Osteocyte (in vitro differentiated cells): Measurements from ENCODE around the gene TMEM50A. TPM values are rescaled to one million over a fixed set of nuclear protein-coding genes. Genes with fewer than 3 reads are reported as not detected.
A peak's percentile ranks its signal among the peaks of the same experiment; 100 is the strongest.
"Not testable (repeated sequence)": the region's sequence is repeated elsewhere in the genome, so short reads cannot be mapped to it uniquely, and the experiment has no call there.

Source experiments
- DNase-seq: peaks from one replicate; pipeline ENCODE4 v3.0.0; 2021; ENCODE audit warnings: mixed read lengths; ENCODE audit not compliant: unreplicated experiment; ENCODE audit errors: extremely low spot score
- H3K27ac Mint-ChIP-seq: one replicate; pipeline ENCODE4 v1.8.0; 2021; ENCODE audit warnings: mild to moderate bottlenecking, mixed read lengths; ENCODE audit not compliant: unreplicated experiment
- H3K27me3 Mint-ChIP-seq: one replicate; pipeline ENCODE4 v1.8.0; 2021; ENCODE audit warnings: mixed read lengths; ENCODE audit not compliant: unreplicated experiment
- H3K36me3 Mint-ChIP-seq: one replicate; pipeline ENCODE4 v1.8.0; 2021; ENCODE audit warnings: mixed read lengths; ENCODE audit not compliant: unreplicated experiment
- H3K4me1 Mint-ChIP-seq: one replicate; pipeline ENCODE4 v1.8.0; 2021; ENCODE audit warnings: mixed read lengths; ENCODE audit not compliant: unreplicated experiment
- H3K4me3 Mint-ChIP-seq: one replicate; pipeline ENCODE4 v1.8.0; 2021; ENCODE audit warnings: mild to moderate bottlenecking, moderate library complexity, mixed read lengths; ENCODE audit not compliant: unreplicated experiment
- H3K9me3 Mint-ChIP-seq: one replicate; pipeline ENCODE4 v1.8.0; 2021; ENCODE audit warnings: mixed read lengths; ENCODE audit not compliant: unreplicated experiment
- CTCF ChIP-seq: fragments of 200-600 bp; sonication (generic); IDR thresholded peaks from 2 replicates; pipeline ENCODE4 v1.5.0; 2021; ENCODE audit warnings: antibody characterized with exemption, mild to moderate bottlenecking, moderate library complexity
- long read RNA-seq: library from polyadenylated mRNA; unstranded; transcript quantifications from one replicate; pipeline ENCODE4 v2.0.0, GENCODE V29; 2021
- total RNA-seq: library from RNA; stranded (reverse); gene quantifications from 2 replicates; pipeline ENCODE4 v1.2.1, GENCODE V29; 2021

TMEM50A gene
- total RNA-seq, result 142 and 147 TPM in 2 replicates
- long read RNA-seq, transcript TMEM50A-201 (7 exons, 2,683 nt), result major isoform, 511 of 577 reads
- long read RNA-seq, transcript TMEM50A-203 (6 exons, 1,102 nt), result minor isoform, 14 of 577 reads
- long read RNA-seq, transcript TMEM50A-206 (6 exons, 776 nt), result minor isoform, 7 of 577 reads
- long read RNA-seq, partial matches to known transcripts, result 8 of 577 reads
- long read RNA-seq, other reads (novel, unspliced or antisense), result 36 of 577 reads

- H3K27ac Mint-ChIP-seq, result peak within 1 kb of the TSS; percentile 94
- peaks cover 7% of the 10 kb centered on the region for H3K36me3 Mint-ChIP-seq
- peak within 1 kb of the TSS; percentile 89 for H3K4me3 Mint-ChIP-seq
- H3K9me3 Mint-ChIP-seq, result no peaks in the 10 kb centered on the region
- no peaks in the 10 kb centered on the region for H3K27me3 Mint-ChIP-seq
- no peak for TF ChIP-seq CTCF
- DNase-seq, result peak; percentile 98
- H3K4me1 Mint-ChIP-seq, result peaks cover 35% of the 10 kb centered on the region
These were observed at the start of gene TMEM50A for GRCh38 chr1:25338188-25338981. Gene TMEM50A, plus strand, starts transcription at chr1:25338334. Its CDS starts 2,153 bp downstream, at chr1:25340487.

GRCh38 chr1:25288573-25289101 is 49.5 kb upstream of the TMEM50A start:
- H3K9me3 Mint-ChIP-seq, DNase-seq, H3K27me3 Mint-ChIP-seq, H3K27ac Mint-ChIP-seq, H3K36me3 Mint-ChIP-seq, H3K4me1 Mint-ChIP-seq, H3K4me3 Mint-ChIP-seq: not testable (repeated sequence)

GRCh38 chr1:25290043-25290442 is 48.1 kb upstream of the TMEM50A start:
- not testable (repeated sequence) for H3K4me3 Mint-ChIP-seq, H3K9me3 Mint-ChIP-seq, H3K4me1 Mint-ChIP-seq, H3K27me3 Mint-ChIP-seq, H3K27ac Mint-ChIP-seq, H3K36me3 Mint-ChIP-seq, DNase-seq
- peak; percentile 16 for TF ChIP-seq CTCF

- H3K36me3 Mint-ChIP-seq, H3K27me3 Mint-ChIP-seq, DNase-seq, H3K4me1 Mint-ChIP-seq, H3K9me3 Mint-ChIP-seq, H3K27ac Mint-ChIP-seq, H3K4me3 Mint-ChIP-seq: not testable (repeated sequence)
These were observed 44.7 kb upstream of the TMEM50A start for GRCh38 chr1:25293426-25293825.

- H3K4me3 Mint-ChIP-seq, H3K9me3 Mint-ChIP-seq, H3K27ac Mint-ChIP-seq, DNase-seq, H3K36me3 Mint-ChIP-seq, H3K27me3 Mint-ChIP-seq, H3K4me1 Mint-ChIP-seq: not testable (repeated sequence)
These were observed 43.0 kb upstream of the TMEM50A start for GRCh38 chr1:25294889-25295826.

- DNase-seq, H3K27me3 Mint-ChIP-seq, H3K4me1 Mint-ChIP-seq: not testable (repeated sequence)
These were observed 41.6 kb upstream of the TMEM50A start for GRCh38 chr1:25296501-25296900.

GRCh38 chr1:25300729-25301128 is 37.4 kb upstream of the TMEM50A start:
- H3K4me3 Mint-ChIP-seq, H3K9me3 Mint-ChIP-seq, H3K4me1 Mint-ChIP-seq, H3K27ac Mint-ChIP-seq, H3K27me3 Mint-ChIP-seq, H3K36me3 Mint-ChIP-seq, DNase-seq: not testable (repeated sequence)

More at GRCh38 chr1:25296501-25296900, 41.6 kb upstream of the TMEM50A start:
- not testable (repeated sequence) for H3K27ac Mint-ChIP-seq, H3K9me3 Mint-ChIP-seq, H3K36me3 Mint-ChIP-seq, H3K4me3 Mint-ChIP-seq

GRCh38 chr1:25302330-25302729 is 35.8 kb upstream of the TMEM50A start:
- not testable (repeated sequence) for H3K36me3 Mint-ChIP-seq, H3K4me3 Mint-ChIP-seq, H3K27ac Mint-ChIP-seq, DNase-seq, H3K4me1 Mint-ChIP-seq, H3K9me3 Mint-ChIP-seq, H3K27me3 Mint-ChIP-seq

GRCh38 chr1:25304936-25305335 is 33.2 kb upstream of the TMEM50A start:
- DNase-seq, H3K4me1 Mint-ChIP-seq, H3K4me3 Mint-ChIP-seq, H3K36me3 Mint-ChIP-seq, H3K27ac Mint-ChIP-seq, H3K9me3 Mint-ChIP-seq, H3K27me3 Mint-ChIP-seq: not testable (repeated sequence)
